Kidney glomerular epithelial cell (primary cell): ENCODE data around the gene PDE7B.
A peak's percentile ranks its signal among the peaks of the same experiment; 100 is the strongest.

Experiments used
- DNase-seq: peaks from one replicate; lab custom pipeline; 2025; lab: John Stamatoyannopoulos, UW

Gene PDE7B

DNA sequence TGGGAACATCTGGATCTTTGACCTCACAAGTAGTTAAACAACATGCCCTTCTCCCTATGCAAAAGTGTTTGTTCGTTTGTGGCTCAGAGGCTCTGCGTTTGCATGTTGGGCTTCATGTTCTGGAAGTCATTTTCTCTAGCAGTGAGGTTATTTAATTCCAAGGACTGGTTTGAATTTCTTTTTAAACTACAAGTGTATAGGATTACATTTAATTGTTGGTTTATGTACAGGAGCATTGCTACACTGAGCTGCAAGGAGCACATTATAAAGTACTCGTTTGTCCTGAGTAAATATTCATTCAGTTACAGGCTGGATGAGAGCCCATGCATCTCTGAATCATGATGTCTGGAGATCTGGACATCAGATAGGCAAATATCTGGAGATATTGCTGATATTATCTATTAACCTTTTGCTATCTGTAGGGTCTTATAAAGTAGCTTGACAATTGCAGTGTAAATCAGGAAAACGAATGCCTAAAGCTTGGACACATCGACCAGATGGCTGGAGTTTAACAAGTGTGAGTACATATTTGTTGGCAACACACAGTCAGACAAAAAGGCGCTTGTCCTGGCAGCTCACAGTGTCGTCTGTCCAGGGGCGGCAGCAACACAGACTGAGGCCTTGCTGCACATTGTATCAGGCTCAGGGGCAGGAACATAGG, 84.6 kb downstream of the PDE7B start:
- no peak for DNase-seq

- peak; percentile 84 for DNase-seq
These were observed 85.1 kb downstream of the PDE7B start for GRCh38 chr6:135936606-135937005.

DNA sequence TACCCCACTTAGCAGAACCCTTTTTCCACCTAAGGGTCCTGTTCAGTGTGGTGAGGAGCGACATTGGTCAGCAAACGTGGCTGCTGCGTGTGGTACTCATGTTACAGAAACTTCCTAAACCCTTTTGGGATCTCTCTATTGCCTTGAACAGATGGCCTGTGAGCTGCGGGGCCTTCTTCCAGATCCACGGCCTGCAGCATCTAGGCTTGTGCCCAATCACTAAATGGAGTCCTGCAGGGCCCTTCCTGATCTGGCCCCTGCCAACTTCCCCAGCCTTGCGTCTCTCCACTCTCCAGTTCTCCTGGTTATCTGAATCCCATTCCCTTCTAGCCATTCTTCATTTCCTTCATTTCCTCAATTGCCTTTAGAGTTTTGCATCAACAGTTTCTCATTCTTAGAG, 85.6 kb downstream of the PDE7B start:
- DNase-seq = no peak

GRCh38 chr6:135938576-135939207, 87.2 kb downstream of the PDE7B start:
- no peak for DNase-seq

DNA sequence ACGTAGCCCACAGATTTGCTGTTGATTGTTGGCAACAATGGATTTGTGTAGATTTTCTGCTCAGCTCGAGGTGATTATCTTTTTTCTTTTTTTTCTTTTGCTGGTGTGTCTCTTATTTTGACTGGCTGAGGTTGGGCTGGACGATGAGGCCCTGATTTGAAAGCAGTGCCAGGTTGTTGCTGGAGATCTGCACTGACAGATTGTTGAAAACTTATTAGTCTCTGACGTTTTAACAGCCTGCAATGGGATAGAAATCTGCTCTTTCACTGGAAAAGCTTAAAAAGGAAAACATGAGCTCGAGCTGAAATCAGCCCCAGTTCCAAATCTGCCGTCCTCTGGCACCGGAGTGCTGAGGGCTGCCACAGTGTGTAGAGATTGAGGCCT, 87.7 kb downstream of the PDE7B start:
- no peak for DNase-seq

GRCh38 chr6:135940616-135941167, 89.2 kb downstream of the PDE7B start:
- DNase-seq = no peak

- DNase-seq = no peak
These were observed 89.9 kb downstream of the PDE7B start for GRCh38 chr6:135941275-135942025.

DNA sequence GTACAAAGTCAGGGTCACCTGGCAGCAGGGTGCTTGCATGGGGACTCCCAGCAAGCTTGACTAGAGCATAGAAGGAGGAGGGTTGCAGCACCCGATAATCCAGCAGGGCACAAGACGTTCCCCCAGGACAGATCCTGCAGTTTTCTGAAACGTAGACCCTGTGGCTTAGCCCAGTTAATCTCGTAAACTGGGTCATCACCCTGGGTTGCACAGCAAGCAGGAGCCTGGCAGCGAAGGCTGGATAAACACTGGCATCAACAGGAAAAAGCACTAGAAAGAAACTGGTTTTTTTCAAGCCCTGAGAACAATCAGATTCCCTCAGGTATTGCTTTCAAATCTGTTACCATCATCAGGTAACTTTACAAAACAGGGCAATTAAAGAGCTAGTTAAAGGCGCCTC, 92.6 kb downstream of the PDE7B start:
- no peak for DNase-seq

DNA sequence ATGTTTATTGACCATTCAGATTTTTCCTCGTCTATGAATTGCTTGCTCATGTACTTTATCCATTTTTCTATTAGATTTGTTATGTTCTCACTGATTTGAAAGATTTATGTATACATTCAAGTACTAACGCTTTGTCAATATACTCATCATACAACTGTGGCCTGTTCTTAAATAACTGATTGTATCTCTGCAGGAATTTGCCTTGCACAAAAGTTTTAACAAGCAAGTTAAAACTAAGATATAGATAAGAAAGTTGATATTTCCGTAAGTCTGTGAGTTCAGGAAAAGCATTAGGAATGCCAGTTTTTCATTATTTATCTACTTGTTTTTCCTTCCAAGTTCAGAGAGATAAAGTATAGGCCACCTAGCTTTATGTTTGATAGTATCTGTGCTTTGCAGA, 95.2 kb downstream of the PDE7B start:
- no peak for DNase-seq

DNA sequence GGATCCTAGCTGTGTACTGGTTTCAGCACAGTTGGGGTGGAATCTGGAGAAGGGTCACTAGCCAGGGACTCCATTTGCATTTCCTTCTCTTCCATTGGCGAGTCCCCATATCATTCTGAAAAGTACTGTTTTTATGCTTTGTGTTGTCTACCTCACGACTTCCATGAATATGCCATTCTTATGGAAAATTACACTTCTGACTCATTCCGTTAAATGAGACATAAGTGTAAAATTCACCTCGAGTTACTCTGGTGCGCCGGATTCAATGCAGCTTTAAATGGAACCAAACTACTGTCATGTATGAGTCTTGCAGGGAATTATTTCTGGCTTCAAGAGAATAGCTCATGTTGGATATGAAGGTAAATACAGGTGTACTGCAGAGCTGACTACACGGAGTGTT, 99.2 kb downstream of the PDE7B start:
- DNase-seq = no peak

DNA sequence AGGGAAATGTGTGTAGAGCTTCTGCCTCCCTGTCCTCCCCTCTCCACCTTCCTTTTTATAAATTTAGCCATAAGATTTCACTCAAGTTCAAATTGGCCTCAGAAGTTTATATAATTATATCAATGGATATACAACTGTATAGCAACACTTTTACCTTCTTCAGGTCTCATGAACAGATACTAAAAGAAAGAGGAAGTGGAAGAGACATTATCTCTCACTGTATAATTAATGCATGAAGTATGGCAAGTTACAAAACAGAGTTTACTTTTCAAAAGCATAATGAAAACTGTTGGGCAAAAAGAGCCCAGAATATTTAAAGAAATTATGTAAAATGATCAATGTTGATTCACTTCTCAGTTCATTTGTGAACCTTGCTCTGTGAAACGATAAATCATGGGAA, 99.7 kb downstream of the PDE7B start:
- DNase-seq = no peak

- DNase-seq = no peak
These were observed 102.3 kb downstream of the PDE7B start for GRCh38 chr6:135953818-135954217.

DNA sequence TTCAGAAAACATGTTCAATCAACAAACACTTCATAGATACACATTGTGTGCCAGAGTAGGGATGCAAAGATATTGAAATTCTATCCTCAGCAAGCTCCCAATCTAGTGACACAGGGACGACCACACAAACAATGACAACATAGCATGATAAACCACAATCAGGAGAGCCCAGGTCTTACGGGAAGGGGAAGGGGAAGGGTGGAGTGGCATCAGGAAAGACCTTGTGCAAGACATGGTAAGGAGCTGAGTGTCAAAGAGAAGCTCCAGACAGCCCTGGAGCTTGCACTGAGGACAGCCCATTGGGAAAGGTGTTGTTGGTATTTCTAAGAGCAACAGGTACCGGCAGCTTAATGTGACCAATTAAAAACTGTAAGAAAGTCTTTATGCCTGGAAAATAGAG, 103.6 kb downstream of the PDE7B start:
- no peak for DNase-seq

GRCh38 chr6:135962731-135963130, 111.2 kb downstream of the PDE7B start:
- DNase-seq = peak; percentile 58

- DNase-seq = no peak
These were observed 119.2 kb downstream of the PDE7B start for GRCh38 chr6:135970750-135971149.

DNA sequence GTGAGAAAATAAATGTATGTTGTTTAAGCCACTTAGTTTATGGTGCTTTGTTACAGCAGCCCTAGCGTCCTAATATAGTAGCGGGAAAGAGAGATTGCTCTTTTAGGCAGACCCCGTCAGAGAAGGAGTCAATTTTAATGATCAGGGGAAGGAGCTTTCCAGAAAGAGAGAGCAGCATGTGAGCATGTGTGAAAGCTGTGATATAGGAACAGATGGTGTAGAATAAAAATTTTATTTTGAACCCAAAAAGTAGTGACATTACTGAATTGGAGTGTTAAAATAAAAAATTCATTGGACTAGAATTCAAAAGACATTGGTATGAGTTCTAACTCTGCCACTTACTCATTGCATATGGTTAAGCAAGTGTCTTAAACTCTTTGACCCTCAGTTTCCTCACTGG, 119.8 kb downstream of the PDE7B start:
- DNase-seq = no peak

- no peak for DNase-seq
These were observed 120.6 kb downstream of the PDE7B start for GRCh38 chr6:135972150-135972549.

GRCh38 chr6:135972586-135972985, 121.1 kb downstream of the PDE7B start:
- no peak for DNase-seq

GRCh38 chr6:135974426-135974825, 122.9 kb downstream of the PDE7B start:
- no peak for DNase-seq

- DNase-seq = no peak
These were observed 125.1 kb downstream of the PDE7B start for GRCh38 chr6:135976585-135976984.

DNA sequence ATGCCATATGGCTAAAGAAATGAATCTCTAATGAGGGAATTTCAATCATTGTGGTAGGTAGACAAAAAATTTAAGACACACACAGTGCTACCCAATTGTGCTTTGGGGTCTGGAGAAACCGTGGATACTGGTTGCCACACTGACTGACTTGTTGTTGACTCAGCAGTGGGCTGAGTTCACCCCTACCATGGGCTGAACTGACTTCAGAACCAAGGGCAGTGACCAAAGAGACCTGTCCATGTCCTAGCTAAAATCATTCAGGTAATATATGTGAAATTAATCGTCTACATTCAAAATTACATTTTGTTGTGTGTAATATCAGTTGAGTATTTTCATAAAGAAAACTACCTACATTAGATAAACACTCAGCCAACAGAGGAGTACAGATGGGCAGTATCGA, 131.6 kb downstream of the PDE7B start:
- no peak for DNase-seq

DNA sequence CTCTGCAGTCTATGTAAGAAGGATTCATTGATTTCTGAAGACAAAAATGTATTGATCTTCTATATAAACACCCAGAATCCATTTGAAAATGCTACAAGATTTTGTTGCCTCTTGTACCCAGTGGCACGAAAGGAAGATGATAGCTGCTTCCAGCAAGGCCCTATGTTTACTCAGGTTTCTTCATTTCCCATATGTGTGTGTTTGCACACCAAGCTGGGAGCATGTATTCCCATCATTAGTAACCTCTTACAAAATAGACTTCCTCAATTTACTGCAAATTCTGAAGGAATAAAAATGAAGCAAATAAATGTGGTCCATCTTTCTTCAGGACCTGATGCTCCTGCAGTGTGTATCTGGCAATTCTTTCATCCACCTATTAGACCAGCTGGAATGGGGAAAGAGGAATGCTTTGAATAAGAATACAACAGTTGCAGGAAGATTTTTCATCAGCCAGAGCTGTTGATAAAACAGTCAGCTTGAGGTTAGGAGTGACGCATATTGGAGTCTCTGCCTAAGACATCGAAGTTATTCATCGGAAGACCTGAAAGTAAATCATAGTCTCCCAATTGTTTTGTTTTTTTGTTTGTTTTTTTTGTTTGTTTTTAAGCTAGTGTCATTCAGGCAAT, 132.3 kb downstream of the PDE7B start:
- DNase-seq = no peak

DNA sequence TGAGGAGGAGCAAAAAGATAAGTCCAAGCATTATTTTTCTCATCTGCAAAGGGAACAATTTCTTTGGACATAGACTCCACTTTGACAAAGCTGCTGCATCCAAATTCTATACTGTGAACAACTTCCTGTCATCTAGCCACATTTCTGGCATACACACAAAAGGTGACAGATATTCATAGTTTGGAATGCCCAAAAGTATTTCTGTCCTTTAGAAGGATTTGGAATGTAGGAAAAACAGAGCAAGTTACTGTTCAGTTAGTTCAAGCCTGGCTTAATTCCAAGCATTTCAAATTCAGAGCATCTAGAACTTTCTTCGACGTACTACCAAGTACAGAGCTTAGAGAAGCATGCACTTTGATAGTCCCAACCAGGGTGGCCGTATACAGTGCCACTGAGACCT, 134.0 kb downstream of the PDE7B start:
- no peak for DNase-seq
